Cortex of kidney (tissue), 1 donor: ENCODE data around the gene DLG2.

ENCODE experiments used
- DNase-seq: peaks from one replicate; lab custom pipeline; 2025; lab: John Stamatoyannopoulos, UW

The DLG2 gene

GRCh38 chr11:83521647-83522596 lies 2105.2 kb downstream of the DLG2 start:
- no peak for DNase-seq

GRCh38 chr11:83520849-83521248 lies 2106.3 kb downstream of the DLG2 start:
- no peak for DNase-seq

- DNase-seq, result no peak
Measured at GRCh38 chr11:83511646-83512045, 2115.5 kb downstream of the DLG2 start.

- DNase-seq, result no peak
Measured at GRCh38 chr11:83510530-83511460, 2116.3 kb downstream of the DLG2 start.

GRCh38 chr11:83508804-83509203 lies 2118.3 kb downstream of the DLG2 start:
- no peak for DNase-seq

GRCh38 chr11:83502041-83502440 lies 2125.1 kb downstream of the DLG2 start:
- no peak for DNase-seq

- DNase-seq, result no peak
Measured at GRCh38 chr11:83493917-83494316, 2133.2 kb downstream of the DLG2 start.

- DNase-seq, result no peak
Measured at GRCh38 chr11:83493034-83493433, 2134.1 kb downstream of the DLG2 start.

GRCh38 chr11:83483808-83484207 lies 2143.3 kb downstream of the DLG2 start:
- DNase-seq, result no peak

- no peak for DNase-seq
Measured at GRCh38 chr11:83480811-83481210, 2146.3 kb downstream of the DLG2 start.

- DNase-seq, result no peak
Measured at GRCh38 chr11:83480251-83480650, 2146.9 kb downstream of the DLG2 start.

GRCh38 chr11:83477772-83478171 lies 2149.4 kb downstream of the DLG2 start:
- no peak for DNase-seq

GRCh38 chr11:83475760-83476159 lies 2151.4 kb downstream of the DLG2 start:
- no peak for DNase-seq

- DNase-seq, result no peak
Measured at GRCh38 chr11:83473743-83474142, 2153.4 kb downstream of the DLG2 start.

- no peak for DNase-seq
Measured at GRCh38 chr11:83472806-83473205, 2154.3 kb downstream of the DLG2 start.

- no peak for DNase-seq
Measured at GRCh38 chr11:83471831-83472727, 2155.1 kb downstream of the DLG2 start.

- no peak for DNase-seq
Measured at GRCh38 chr11:83467837-83468236, 2159.3 kb downstream of the DLG2 start.

- DNase-seq, result no peak
Measured at GRCh38 chr11:83464160-83464944, 2162.8 kb downstream of the DLG2 start.

GRCh38 chr11:83459798-83460197 lies 2167.3 kb downstream of the DLG2 start:
- DNase-seq, result no peak

- no peak for DNase-seq
Measured at GRCh38 chr11:83456566-83456965, 2170.6 kb downstream of the DLG2 start.

GRCh38 chr11:83456075-83456474 lies 2171.1 kb downstream of the DLG2 start:
- DNase-seq, result no peak
